ENCODE data around the gene MIF.
"Not testable (repeated sequence)": the region's sequence is repeated elsewhere in the genome, so short reads cannot be mapped to it uniquely, and the experiment has no call there.

The MIF gene

GRCh38 chr22:23877566-23877965, 16.6 kb upstream of the MIF start:
- no peak for DNase-seq

DNA sequence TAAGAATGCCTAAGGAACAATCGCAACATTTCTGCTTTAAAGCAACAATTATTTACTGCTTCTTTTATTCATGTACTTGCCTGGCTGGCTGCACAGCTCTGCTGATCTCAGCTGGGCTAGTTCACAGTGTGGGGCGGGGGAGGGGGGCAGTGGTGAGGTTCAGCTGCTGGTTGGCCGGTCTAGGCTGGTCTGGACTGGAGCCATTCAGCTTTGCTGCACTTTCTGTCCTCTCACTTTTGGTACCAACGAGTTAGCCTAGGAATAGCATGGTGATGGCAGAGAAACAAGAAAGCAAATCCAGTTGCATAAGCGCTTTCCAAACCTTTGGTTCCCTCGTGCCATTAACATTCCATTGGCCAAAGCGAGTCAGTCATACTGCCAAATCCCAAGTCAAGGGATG, 16.0 kb upstream of the MIF start:
- no peak for DNase-seq

DNA sequence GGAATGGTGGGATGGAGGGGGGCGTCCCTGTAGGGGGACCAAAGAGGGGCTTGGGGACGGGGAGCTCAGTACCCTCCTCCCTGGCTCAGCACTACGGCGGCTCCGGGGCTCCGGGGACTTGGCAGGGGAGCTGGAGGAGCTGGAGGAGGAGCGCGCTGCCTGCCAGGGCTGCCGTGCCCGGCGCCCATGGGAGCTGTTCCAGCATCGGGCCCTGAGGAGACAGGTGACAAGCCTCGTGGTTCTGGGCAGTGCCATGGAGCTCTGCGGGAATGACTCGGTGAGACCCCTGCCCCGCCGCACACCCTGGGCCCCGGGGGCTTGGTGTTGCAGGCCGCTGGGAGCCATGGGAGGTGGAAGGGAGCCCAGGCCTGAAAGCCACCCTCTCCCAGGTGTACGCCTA, 11.8 kb upstream of the MIF start:
- DNase-seq: no peak

DNA sequence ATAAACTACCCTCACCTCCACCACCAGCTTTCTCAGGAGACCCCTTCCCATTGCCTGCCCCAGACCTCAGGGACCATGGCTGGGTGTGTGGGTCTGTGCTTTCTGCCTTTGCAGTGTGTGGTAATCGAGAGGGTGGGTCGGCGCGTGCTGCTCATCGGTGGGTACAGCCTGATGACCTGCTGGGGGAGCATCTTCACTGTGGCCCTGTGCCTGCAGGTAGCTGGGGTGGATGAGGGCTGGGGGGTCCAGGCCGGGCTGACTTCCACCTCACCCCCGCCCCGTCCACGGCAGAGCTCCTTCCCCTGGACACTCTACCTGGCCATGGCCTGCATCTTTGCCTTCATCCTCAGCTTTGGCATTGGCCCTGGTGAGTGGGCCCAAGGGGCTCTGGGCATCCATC, 10.5 kb upstream of the MIF start:
- no peak for DNase-seq

- no peak for DNase-seq
These were observed 10.0 kb upstream of the MIF start for GRCh38 chr22:23884140-23884539.

DNA sequence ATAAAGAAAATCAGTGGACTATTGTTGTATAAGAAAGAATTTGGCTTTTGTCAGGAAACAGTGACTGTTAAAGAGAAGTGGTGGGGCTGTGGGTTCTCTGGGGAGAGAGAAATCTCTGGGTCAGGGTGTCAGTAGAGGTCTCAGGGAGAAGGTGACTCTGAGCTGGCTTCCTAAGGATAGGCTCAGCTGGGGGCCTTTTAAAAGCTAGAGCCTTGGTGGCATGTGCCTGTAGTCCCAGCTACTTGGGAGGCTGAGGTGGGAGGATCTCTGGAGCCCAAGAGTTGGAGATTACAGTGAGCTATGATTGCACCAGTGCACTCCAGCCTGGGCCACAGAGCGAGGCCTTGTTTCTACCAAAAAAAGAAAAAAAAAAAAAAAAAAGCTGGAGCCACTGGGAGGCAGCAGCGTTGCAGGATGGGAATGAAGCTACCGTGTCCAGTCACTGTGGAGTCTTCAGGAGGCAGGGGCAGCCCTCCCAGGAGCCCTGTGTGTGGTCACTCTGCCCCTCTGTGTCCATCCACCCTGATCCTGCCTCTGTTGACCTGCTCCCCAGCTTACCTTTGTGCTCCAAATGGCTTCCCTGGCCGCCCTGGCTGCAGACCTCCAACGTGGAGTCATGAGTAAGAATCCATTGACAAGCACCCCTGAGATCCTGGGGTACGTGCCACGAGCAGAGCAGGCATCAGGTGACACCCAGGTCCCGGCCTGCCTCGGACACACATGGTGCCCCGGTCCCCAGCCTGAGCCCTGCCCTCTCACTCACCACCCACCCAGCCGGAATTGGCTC, 5.4 kb upstream of the MIF start:
- no peak for DNase-seq

GRCh38 chr22:23889620-23890019, 4.6 kb upstream of the MIF start:
- no peak for DNase-seq

DNA sequence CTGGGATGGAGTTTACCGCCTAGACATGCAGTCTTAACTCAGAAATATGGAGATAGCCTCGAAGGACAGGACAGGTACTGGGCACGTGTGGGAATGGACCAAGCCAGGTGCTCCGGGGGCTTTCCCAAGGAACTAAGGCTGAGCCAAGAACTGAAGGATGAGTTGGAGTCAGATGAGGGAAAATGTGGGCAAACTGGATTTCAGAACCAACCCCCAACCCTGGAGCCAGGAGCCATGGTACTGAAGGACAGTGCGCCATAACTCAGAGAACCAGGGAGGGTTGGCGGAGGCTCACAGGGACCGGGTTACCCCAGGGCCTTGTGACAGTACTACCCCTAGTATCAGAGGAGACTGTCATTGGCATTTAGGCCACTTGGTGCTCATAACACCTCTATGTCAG, 2.5 kb upstream of the MIF start:
- DNase-seq: no peak

DNA sequence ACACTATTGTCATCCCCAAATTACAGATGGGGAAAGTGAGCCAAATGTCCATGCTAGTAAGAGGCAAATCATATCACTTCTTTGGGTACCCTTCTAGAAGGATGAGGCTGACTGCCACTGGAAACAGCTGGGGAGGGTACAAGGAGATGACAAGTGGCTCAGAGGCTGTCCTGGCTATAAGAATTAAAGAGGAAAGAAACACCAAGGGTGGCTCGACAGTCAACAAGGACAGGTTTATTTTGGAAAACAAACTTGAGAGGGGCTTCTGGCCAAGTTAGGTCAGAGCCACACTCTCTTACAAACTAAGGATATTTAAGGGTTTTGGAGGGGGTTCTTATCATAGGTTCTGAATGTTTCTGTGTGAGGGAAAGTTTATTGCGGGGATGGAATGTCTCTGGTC, 2.1 kb upstream of the MIF start:
- no peak for DNase-seq

DNA sequence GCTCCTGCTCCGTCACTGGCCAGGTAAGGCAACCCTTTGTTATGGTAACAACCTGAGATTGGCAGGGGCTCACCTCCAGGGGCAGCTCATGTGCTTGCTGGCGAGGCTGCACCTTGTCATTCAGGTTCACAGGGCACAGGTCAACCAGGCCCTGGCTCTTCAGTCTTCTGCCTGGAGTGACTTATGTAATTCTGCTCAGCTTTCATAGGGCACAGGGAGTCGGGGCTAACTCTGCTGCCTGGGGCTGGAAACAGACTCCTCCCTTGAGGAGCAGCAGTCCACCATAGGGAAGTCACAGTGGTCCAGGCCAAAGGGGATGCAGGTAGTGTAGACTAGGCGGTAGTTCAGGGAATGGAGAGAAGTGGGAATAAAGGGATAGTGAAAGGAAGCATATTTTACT, 1.5 kb upstream of the MIF start:
- no peak for DNase-seq

- DNase-seq: no peak
These were observed 850 bp upstream of the MIF start for GRCh38 chr22:23893121-23893944.

DNA sequence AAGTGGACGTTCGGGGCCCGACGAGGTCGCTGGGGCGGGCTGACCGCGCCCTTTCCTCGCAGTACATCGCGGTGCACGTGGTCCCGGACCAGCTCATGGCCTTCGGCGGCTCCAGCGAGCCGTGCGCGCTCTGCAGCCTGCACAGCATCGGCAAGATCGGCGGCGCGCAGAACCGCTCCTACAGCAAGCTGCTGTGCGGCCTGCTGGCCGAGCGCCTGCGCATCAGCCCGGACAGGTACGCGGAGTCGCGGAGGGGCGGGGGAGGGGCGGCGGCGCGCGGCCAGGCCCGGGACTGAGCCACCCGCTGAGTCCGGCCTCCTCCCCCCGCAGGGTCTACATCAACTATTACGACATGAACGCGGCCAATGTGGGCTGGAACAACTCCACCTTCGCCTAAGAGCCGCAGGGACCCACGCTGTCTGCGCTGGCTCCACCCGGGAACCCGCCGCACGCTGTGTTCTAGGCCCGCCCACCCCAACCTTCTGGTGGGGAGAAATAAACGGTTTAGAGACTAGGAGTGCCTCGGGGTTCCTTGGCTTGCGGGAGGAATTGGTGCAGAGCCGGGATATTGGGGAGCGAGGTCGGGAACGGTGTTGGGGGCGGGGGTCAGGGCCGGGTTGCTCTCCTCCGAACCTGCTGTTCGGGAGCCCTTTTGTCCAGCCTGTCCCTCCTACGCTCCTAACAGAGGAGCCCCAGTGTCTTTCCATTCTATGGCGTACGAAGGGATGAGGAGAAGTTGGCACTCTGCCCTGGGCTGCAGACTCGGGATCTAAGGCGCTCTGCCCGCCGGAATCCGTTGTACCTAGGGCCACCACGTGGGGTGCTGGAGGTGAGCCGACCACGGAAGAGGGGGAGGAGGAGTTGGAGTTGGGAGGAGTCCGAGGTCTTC, 771 bp downstream of the MIF start:
- DNase-seq: peak; percentile 88

DNA sequence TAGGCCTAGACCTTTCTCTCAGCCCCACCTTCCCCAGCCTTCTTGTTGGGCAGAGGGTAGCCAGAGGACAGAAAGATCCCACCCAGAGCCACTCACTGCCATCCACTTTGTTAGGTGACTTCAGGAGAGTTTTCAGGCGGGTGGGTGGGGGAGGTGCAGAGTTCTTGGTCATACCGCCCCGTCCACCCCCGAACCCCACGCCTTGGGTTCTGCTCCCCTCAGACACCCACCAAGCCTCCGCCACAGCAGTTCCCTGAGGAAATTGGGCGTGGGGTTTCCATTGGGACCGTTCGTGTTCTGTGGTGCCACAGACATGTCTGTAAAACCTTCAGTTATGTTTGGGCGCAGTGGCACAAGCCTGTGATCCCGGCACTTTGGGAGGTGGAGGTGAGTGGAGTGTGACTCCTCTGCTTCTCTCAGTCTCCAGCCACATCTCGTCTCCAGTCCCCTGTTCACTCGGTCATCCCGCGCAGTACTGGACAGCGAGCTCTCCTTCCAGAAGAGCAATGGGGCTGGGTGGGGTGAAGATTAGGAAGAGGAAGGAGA, 1.5 kb downstream of the MIF start:
- no peak for DNase-seq

DNA sequence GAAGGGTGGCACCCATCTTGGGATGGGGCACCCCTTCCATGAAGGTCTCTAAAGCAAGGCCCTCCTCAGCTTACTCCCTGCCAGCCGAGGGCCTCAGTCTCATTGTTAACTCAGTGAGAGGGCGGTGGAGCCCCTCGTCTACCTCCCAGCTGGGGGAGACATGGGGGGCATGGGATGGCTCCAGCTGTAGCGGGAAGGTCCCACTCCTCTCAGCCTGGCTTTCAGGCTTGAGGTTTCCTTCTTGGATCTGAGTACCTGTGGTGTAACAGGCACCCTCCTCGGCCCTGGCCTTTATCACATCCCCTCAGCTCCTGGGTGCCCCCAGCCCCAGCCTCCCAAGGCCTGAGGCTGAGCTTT, 2.0 kb downstream of the MIF start:
- DNase-seq: no peak

- DNase-seq: no peak
These were observed 2.5 kb downstream of the MIF start for GRCh38 chr22:23896523-23897186.

- DNase-seq: no peak
These were observed 3.1 kb downstream of the MIF start for GRCh38 chr22:23897320-23897719.

GRCh38 chr22:23898006-23898974, 4.1 kb downstream of the MIF start:
- peak; percentile 12 for DNase-seq

DNA sequence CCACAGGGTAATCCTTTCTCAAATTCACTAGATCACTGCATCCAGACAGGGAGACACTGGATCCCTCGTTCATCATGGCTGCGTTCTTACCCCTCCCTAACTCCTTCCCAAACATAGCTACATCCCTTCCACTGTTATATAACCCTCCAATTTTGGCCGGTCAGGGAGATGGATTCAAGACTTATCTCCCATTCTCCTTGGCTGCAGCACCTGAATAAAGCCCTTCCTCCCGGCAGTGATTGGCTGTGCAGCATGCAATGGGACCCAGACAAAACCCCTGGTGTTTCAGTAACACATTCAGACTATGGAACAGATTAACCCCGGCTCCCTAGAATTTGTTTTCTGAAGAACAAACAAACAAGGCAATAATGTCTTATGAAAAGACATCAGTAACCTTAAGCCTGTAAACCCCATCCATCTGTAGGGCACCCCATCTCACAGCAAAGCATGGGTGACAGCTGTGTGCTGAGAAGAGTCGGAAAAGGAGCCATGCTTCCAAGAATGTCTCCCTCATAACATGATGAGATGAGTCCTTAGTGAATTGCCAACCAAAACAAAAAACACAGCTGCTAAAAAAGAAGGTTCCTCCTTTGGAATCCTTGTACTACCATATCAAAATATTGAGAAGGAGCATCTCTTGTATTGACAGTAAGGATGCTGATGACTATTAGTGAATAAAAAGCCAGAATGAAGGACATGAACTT, 5.0 kb downstream of the MIF start:
- DNase-seq: no peak

DNA sequence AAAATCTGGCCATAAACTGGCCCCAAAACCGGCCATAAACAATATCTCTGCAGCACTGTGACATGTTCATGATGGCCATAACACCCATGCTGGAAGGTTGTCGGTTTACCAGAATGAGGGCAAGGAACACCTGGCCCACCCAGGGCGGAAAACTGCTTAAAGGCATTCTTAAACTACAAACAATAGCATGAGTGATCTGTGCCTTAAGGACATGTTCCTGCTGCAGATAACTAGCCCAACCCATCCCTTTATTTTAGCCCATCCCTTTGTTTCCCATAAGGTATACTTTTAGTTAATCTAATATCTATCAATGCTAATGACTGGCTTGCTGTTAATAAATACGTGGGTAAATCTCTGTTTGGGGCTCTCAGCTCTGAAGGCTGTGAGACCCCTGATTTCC, 6.0 kb downstream of the MIF start:
- DNase-seq: not testable (repeated sequence)

DNA sequence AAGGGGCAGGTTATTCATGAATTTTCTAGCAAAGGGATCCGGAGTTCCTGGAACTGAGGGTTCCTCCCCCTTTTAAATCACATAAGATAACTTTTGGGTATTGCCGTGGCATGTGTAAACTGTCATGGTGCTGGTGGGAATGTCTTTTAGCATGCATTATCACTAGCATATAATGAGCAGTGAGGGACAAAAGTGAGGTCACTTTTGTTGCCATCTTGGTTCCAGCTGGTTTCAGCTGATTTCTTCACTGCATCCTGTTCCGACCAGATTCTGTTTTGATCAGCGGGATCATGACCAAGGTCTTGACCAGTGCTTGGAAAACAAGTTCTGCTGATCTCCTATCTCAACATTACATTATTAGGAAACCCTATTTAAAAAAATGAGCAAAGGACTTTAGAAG, 7.4 kb downstream of the MIF start:
- no peak for DNase-seq
